Body of pancreas (tissue), 4 donors: ENCODE results near the gene LRRC1. TPM values are rescaled to one million over a fixed set of nuclear protein-coding genes. Genes with fewer than 3 reads are reported as not detected.
A peak's percentile ranks its signal among the peaks of the same experiment; 100 is the strongest.

ENCODE experiments used
- ATAC-seq: fragments of 150-250 bp; one replicate; pipeline ENCODE4 v1.9.1; 2016
- DNase-seq, 4 donors: peaks; one replicate each; pipeline ENCODE4 v3.0.0-alpha.2; 2019
- H3K27ac ChIP-seq, 4 donors: fragments of 200-600 bp; sonication (generic); 1 replicate in 3 of 4; 2 replicates in 1 of 4; pipeline versions ENCODE4 v1.5.1 to v1.6.1; 2016 to 2019; ENCODE audit warnings: mild to moderate bottlenecking in 1 of 4, mixed read lengths in 1 of 4, moderate library complexity in 1 of 4
- H3K27me3 ChIP-seq, 2 donors: fragments of 200-600 bp; sonication (generic); one replicate each; pipeline ENCODE4 v1.6.0; 2016; ENCODE audit warnings: mild to moderate bottlenecking in 1 of 2
- H3K36me3 ChIP-seq, 2 donors: fragments of 200-600 bp; sonication (generic); replicated peaks in 1 of 2; 2 replicates each; pipeline ENCODE4 v1.5.1; 2016; ENCODE audit warnings: low read depth in 2 of 2; ENCODE audit not compliant: insufficient read depth in 1 of 2
- H3K4me1 ChIP-seq: fragments of 200-600 bp; sonication (generic); one replicate; pipeline ENCODE4 v1.6.0; 2016
- H3K4me3 ChIP-seq, 2 donors: fragments of 200-600 bp; sonication (generic); 1 replicate in 1 of 2; 2 replicates in 1 of 2; pipeline ENCODE4 v1.5.1; 2016 to 2019
- H3K9me3 ChIP-seq, 3 donors: fragments of 200-600 bp; sonication (generic); 1 replicate in 2 of 3; 2 replicates in 1 of 3; pipeline ENCODE4 v1.5.1; 2016
- POLR2A ChIP-seq, 3 donors: fragments of 450-650 bp; IDR thresholded peaks; one replicate each; pipeline ENCODE4 v1.6.1; 2016; ENCODE audit warnings: antibody characterized with exemption in 3 of 3, mild to moderate bottlenecking in 2 of 3
- WGBS, 2 donors: methylation state at CpG; one replicate each; pipeline ENCODE4 v1.1.5; 2017; 5-methylcytosine and 5-hydroxymethylcytosine counted together
- intact Hi-C: fragments of 100-400 bp; cut with DNase I; formaldehyde crosslinking; loops from one replicate; pipeline ENCODE4 v1.15.1; 2023
- total RNA-seq, 2 donors: library from RNA; depleted of rRNA; stranded (reverse); fragments of >200 nt; gene quantifications; one replicate each; pipeline ENCODE4 v1.1.0, GENCODE V29; 2016
- TF ChIP-seq, protein P1 (sequence below), 7 experiments: fragments of 450-650 bp in 4 of 7; fragments of 200-600 bp in 3 of 7; sonication (generic) in 3 of 7; IDR thresholded peaks; one replicate each; pipeline ENCODE4 v1.5.1; 2016 to 2019; ENCODE audit warnings: antibody characterized with exemption in 7 of 7

LRRC1 gene
- total RNA-seq, 2 donors from 2014 or later = 13.2 to 17.1 TPM

- H3K27ac ChIP-seq = no peak overlapping the region
- ATAC-seq (no peak), DNase-seq (no peak)
- no peak for TF ChIP-seq POLR2A (IDR thresholded peaks at IDR 0.05)
- TF ChIP-seq, protein P1, sequence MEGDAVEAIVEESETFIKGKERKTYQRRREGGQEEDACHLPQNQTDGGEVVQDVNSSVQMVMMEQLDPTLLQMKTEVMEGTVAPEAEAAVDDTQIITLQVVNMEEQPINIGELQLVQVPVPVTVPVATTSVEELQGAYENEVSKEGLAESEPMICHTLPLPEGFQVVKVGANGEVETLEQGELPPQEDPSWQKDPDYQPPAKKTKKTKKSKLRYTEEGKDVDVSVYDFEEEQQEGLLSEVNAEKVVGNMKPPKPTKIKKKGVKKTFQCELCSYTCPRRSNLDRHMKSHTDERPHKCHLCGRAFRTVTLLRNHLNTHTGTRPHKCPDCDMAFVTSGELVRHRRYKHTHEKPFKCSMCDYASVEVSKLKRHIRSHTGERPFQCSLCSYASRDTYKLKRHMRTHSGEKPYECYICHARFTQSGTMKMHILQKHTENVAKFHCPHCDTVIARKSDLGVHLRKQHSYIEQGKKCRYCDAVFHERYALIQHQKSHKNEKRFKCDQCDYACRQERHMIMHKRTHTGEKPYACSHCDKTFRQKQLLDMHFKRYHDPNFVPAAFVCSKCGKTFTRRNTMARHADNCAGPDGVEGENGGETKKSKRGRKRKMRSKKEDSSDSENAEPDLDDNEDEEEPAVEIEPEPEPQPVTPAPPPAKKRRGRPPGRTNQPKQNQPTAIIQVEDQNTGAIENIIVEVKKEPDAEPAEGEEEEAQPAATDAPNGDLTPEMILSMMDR (IDR thresholded peaks at IDR 0.05) = no peak
- no peaks in the 10 kb centered on the region for H3K9me3 ChIP-seq
- H3K36me3 ChIP-seq = no peaks in the 10 kb centered on the region
- no peak overlapping the region for H3K4me3 ChIP-seq
- no peaks in the 10 kb centered on the region for H3K27me3 ChIP-seq
- 95 to 98% methylated on average over 4 of the region's 4 CpGs for WGBS, 2 donors
- intact Hi-C loops = no loop called here
- peaks cover 8% of the 10 kb centered on the region for H3K4me1 ChIP-seq
Measured at GRCh38 chr6:53873922-53874321, 79.1 kb downstream of the LRRC1 start.

- intact Hi-C loops = no loop called here
- H3K9me3 ChIP-seq = no peaks in the 10 kb centered on the region
- no peaks in the 10 kb centered on the region for H3K36me3 ChIP-seq
- H3K27me3 ChIP-seq = no peaks in the 10 kb centered on the region
- peaks cover 4% of the 10 kb centered on the region for H3K4me1 ChIP-seq
- DNase-seq = no peak
- H3K4me3 ChIP-seq = no peak overlapping the region
- TF ChIP-seq POLR2A (IDR thresholded peaks at IDR 0.05) = no peak
- TF ChIP-seq, protein P1 (IDR thresholded peaks at IDR 0.05) = no peak
- ATAC-seq = no peak
- no peak overlapping the region for H3K27ac ChIP-seq
- 91 to 95% methylated on average over 2 of the region's 2 CpGs for WGBS, 2 donors
Measured at GRCh38 chr6:53874964-53875363, 80.2 kb downstream of the LRRC1 start.

DNA sequence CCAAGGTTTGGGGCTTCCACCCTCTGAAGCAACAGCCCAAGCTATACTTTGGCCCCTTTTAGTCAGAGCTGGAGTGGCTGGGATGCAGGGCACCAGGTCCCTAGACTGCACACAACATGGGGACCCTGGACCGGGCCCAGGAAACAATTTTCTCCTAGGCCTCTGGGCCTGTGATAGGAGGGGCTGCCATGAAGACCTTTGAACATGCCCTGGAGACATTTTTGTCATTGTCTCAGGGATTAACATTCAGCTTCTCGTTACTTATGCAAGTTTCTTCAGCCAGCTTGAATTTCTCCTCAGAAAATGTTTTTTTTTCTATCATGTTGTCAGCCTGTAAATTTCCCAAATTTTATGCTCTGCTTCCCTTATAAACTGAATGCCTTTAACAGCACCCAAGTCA, 82.3 kb downstream of the LRRC1 start:
- Histone ChIP-seq H3K4me1 (no peaks in the 10 kb centered on the region), H3K27me3 (no peaks in the 10 kb centered on the region), H3K9me3 (no peaks in the 10 kb centered on the region), H3K36me3 (no peaks in the 10 kb centered on the region), H3K4me3 (no peak overlapping the region), H3K27ac (no peak overlapping the region)
- ATAC-seq (no peak), DNase-seq (no peak)
- intact Hi-C loops = no loop called here
- TF ChIP-seq POLR2A (IDR thresholded peaks at IDR 0.05) = no peak
- TF ChIP-seq, protein P1 (IDR thresholded peaks at IDR 0.05) = no peak
- 61 to 94% methylated on average over 2 of the region's 2 CpGs for WGBS, 2 donors

DNA sequence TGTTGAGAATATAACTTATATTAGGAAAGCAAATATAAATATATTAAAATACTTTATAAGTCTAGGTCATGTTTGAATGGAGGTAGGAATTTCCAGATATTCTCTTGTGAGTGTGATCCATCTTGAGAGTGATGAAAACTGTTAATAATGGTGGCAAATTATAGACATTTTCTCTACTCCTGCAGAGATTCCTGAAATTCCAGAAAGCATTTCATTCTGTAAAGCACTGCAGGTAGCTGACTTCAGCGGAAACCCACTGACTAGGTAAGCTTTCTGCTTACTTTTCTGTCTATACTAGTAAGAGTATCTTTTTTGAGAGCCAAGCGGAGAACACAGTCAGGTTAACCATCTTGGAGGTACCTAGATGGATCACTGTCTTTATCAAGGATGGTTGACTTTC, 84.0 kb downstream of the LRRC1 start:
- intact Hi-C loops = no loop called here
- WGBS, 2 donors = 94 to 98% methylated on average over 2 of the region's 2 CpGs

DNA sequence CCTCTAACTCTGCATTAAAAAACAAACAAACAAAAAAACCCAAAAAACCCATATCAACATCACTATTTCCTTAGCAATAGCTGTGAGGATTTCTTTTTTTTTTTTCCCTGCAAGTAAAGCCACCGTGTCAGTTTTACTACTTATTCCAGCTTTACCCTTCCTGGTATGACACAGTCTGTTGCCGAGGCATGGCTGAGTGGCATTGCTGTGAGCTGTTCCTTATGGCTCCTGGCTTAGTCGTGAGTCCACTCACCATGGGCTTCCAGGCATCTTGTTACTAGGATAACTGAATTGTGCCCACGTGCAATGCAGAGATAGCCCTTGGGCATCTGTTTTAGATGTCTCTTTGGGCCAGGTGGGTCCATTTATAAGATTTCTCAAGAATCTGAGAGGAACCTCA, 84.8 kb downstream of the LRRC1 start:
- Histone ChIP-seq H3K27ac (no peak overlapping the region), H3K4me3 (no peak overlapping the region), H3K27me3 (no peaks in the 10 kb centered on the region), H3K36me3 (no peaks in the 10 kb centered on the region), H3K4me1 (no peaks in the 10 kb centered on the region), H3K9me3 (no peaks in the 10 kb centered on the region)
- peak in 1 of 4 donors; percentile 22 for DNase-seq
- TF ChIP-seq, protein P1 (IDR thresholded peaks at IDR 0.05) = no peak
- TF ChIP-seq POLR2A (IDR thresholded peaks at IDR 0.05) = no peak
- intact Hi-C loops = no loop called here
- no peak for ATAC-seq
- 69 to 76% methylated on average over 4 of the region's 4 CpGs for WGBS, 2 donors

More for the DNA sequence above, 84.0 kb downstream of the LRRC1 start:
- TF ChIP-seq POLR2A (IDR thresholded peaks at IDR 0.05) = no peak
- TF ChIP-seq, protein P1 (IDR thresholded peaks at IDR 0.05) = no peak
- H3K4me3 ChIP-seq = no peak overlapping the region
- no peaks in the 10 kb centered on the region for H3K27me3 ChIP-seq
- DNase-seq = no peak
- no peak overlapping the region for H3K27ac ChIP-seq
- H3K36me3 ChIP-seq = no peaks in the 10 kb centered on the region
- no peak for ATAC-seq
- H3K4me1 ChIP-seq = no peaks in the 10 kb centered on the region
- no peaks in the 10 kb centered on the region for H3K9me3 ChIP-seq
